Measurements from ENCODE around the gene ENDOD1. TPM values are rescaled to one million over a fixed set of nuclear protein-coding genes. Genes with fewer than 3 reads are reported as not detected.
"Not testable (repeated sequence)": the region's sequence is repeated elsewhere in the genome, so short reads cannot be mapped to it uniquely, and the experiment has no call there.

The ENDOD1 gene, protein sequence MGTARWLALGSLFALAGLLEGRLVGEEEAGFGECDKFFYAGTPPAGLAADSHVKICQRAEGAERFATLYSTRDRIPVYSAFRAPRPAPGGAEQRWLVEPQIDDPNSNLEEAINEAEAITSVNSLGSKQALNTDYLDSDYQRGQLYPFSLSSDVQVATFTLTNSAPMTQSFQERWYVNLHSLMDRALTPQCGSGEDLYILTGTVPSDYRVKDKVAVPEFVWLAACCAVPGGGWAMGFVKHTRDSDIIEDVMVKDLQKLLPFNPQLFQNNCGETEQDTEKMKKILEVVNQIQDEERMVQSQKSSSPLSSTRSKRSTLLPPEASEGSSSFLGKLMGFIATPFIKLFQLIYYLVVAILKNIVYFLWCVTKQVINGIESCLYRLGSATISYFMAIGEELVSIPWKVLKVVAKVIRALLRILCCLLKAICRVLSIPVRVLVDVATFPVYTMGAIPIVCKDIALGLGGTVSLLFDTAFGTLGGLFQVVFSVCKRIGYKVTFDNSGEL
- 13.3 TPM for total RNA-seq
- long read RNA-seq, full-length matches to known transcripts: 10 of 16 reads
- long read RNA-seq, partial matches to known transcripts: 6 of 16 reads
- long read RNA-seq, other reads (novel, unspliced or antisense): 0 of 16 reads

DNA sequence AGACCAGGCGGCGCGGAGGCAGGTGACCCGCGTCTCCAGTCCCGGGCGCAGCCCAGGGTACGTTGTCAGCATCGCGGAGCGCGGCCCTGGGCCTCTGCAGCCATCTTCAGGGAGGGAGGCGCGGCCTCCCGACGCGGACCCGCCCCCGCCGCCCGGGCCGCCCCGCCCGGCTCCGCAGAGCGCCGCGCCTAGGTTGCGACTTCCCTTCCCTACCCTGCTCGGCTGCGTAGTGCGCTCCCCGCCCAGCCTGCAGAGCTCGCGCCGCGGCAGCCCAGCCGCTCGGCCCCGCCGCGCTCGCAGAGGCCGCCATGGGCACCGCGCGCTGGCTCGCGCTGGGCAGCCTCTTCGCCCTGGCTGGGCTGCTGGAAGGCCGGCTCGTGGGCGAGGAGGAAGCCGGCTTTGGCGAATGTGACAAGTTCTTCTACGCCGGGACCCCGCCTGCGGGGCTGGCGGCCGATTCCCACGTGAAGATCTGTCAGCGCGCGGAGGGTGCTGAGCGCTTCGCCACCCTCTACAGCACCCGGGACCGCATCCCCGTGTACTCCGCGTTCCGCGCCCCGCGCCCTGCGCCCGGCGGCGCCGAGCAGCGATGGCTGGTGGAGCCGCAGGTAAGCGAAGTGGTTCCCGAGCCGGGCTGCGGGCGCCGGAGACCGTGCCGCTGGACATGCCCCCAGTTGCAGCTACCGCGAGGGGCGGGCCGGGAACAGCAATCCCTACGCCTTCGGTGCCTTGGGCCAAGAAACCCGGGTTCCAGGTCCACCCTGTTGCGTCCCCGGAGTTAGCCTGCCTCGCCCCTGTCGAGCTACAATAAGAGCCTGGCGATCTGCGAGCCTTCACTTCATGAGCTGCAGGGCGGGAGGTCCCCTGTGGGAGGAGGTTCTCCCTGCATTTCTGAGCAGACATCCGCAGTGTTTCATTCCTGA, at the start of gene ENDOD1:
ENDOD1 (plus strand) TSS at position 227 of the 923 bp plus-strand sequence; CDS start at position 309, 82 bp downstream.
- intact Hi-C loops (cut with DNase I): loop anchor here (5.0 to 10.0 kb wide), 2 partner anchors 62 to 145 kb away; partner anchors contain the start of gene SESN3
- DNase-seq (ENCODE audit: low spot score): peak; percentile 92

DNA sequence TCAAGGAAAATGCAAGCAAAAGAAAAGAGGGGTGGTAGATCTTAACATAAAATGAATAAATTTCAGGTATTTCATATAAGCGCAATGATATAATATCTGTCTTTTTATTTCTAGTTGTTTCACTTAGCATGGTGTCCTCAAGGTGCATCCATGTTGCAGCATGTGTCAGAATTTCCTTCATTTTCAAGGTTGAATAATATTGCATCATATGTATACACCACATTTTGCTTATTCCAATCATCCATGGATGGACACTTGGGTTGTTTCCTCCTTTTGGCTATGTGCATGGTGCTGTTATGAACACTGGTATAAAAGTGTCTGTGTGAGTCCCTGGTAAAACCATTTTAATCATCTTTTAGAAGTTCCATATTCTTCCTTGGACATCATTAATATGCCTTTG, 47.4 kb upstream of the ENDOD1 start:
- no peak for DNase-seq (ENCODE audit: low spot score)
- intact Hi-C loops (cut with DNase I): no loop called here

DNA sequence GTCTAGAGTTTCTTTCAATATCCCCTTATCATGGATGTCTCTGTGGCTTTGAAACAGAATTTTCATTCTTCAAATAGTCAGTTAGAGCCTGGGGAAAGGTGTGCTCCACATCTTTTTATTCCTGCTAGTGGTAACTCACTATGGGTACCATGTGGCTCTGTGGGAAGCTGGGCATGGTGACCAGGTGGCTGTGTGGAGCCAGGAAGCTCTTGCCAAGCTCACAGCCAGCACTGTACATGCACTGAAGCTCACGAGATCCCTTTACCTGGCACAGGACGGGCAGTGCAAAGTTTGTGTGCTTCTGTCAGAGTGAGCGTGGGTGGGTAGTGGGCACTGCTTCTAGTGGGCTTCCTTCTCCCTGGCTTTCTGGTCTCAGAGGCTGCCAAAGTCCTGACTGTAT, 46.7 kb upstream of the ENDOD1 start:
- intact Hi-C loops (cut with DNase I): no loop called here
- no peak for DNase-seq (ENCODE audit: low spot score)

DNA sequence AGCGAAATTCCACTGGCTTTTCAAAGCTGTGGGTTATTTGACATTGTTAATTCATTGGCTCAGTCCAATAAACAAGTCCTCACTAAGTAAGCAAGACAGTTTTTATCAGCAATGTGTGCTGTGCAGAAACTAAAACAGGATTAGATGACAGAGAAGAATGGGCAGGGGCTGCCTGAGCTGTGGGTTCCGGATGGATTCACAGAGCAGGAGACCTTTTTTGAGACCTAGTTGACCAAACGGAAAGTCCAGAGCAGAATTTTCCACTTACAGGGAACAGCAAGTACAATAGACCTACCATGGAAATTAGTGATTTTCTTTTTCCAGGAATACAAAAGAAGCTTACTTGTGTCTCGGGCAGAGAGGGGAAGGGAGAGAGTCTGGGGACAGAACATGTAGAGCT, 45.6 kb upstream of the ENDOD1 start:
- intact Hi-C loops (cut with DNase I): no loop called here
- no peak for DNase-seq (ENCODE audit: low spot score)

DNA sequence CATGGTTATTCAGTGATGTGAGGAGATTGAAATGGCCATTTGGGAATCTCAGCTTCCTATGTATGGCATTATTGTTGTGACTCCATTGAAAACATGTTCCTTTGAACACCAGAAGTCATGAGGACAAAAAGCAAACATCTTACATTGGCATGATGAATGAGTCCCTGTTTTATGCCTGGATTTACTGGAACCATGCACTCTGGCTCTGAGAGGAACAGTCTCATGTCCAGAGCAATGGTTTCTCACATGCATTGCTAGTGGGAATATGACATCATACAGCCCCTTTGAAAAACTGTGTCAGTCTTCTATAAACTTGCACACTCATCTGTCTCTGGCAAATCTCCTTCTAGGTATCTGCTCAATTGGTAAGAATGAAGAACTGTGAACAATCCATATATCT, 43.8 kb upstream of the ENDOD1 start:
- intact Hi-C loops (cut with DNase I): no loop called here
- no peak for DNase-seq (ENCODE audit: low spot score)

DNA sequence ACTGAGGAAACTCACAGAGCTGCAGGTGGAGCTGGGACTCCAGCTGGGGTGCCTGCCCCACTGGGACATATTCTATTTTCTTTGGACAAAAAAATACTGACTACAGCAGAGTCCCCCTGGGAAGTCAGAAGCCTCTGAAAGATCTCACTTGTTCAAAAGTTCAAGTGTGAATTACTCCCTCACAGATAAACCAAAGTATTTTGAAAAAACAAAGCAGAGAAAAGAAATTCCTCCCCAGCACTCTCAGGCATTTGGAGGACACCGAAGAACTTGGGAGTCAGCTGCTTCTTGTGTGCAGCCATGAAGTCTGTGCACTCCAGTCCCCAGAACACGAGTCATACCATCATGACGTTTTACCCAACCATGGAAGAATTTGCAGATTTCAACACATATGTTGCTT, 40.5 kb upstream of the ENDOD1 start, which contains the start of gene KDM4F:
KDM4F (plus strand) TSS at position 301 of the 400 bp plus-strand sequence.
- DNase-seq (ENCODE audit: low spot score); intact Hi-C loops (cut with DNase I): not testable (repeated sequence)

DNA sequence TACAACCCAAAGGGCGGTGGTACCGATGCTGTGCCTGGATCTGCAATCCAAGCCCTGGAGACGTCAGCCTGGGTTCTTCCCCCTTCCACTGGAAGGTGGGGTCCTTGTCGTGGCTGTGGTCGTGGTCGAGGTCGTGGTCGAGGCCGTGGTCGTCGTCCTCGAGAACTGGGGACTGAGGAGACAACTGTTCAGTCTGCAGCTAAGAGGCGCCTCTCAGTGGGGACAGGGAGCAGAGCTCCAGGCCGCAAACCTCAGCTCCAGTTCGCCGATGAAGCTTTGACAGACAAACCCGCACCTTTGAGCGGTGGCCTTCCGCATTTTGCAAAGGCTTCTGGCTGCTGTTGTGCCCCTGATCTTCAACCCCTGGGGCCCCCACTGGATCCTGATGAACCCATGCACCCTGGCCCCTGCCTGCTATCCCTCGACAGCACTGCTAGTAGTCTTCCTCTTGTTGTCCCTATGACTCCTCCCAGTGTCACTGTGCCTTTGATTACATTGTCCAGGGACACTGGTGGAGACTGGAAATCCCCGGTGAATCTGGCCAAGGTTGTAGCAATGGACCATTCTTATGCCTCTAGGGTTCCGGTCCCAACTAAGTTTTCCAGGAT, 38.9 kb upstream of the ENDOD1 start:
- no peak for DNase-seq (ENCODE audit: low spot score)
- intact Hi-C loops (cut with DNase I): no loop called here

DNA sequence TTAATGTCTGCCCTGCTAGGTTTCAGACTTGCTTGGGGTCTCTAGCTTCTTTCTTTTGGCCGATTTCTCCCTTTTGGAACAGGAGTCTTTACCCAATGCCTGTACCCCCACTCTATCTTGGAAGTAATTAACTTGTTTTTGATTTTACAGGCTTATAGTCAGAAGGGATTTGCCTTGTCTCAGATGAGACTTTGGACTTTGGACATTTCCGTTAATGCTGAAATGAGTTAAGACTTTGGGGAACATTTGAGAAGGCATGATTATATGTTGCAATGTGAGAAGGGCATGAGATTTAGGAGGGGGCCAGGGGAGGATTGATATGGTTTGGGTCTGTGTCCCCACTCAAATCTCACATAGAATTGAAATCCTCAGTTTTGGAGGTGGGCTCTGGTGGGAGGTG, 35.3 kb upstream of the ENDOD1 start:
- intact Hi-C loops (cut with DNase I): no loop called here

DNA sequence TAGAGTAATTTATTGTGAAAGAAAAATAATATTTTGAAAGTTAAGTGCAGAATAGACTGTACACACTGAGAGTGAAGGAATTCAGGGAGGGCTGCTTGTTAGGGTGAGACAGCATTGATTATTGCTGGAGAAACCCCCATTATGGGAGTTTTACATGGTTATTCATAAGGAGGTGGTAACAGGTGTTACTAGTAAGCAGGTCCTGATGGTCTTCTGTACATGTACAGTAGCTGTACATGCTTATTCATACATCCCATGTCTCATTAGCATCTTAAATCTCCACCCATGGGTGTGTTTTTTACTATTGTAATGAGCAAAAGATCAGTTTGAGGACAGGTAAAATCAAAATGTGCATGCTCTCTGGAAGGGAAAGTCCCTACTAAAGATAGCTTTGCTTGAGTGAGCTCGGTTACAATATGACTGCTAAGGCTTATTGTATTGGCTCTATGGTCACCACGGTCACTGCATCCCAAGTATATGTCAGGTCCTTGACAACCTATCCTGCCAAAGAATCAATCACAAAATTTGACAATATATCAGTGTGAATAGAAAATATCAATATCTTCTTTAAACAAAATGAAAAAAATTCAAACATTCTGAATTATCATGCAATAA, 34.3 kb upstream of the ENDOD1 start:
- intact Hi-C loops (cut with DNase I): no loop called here
- no peak for DNase-seq (ENCODE audit: low spot score)

More for the DNA sequence above, 35.3 kb upstream of the ENDOD1 start:
- DNase-seq (ENCODE audit: low spot score): no peak

DNA sequence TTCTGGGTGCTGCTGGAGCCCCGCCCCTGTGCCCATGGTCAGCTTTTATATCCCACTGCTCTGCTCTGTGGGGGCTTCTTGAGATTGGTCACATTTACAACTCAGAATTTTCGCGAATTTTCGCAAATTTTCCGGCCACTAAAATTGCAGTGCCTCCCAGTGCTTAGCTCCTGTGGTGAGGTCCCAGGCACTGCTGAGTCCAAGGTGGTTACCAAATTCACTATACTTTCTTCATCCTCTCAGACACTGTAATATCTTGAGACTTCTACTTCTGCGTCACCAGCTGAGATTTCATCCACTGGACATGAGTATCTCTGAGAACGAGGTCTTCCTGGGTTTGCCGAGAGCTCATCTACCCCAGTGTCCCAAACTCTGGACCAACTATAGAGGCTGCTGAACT, 31.7 kb upstream of the ENDOD1 start:
- no peak for DNase-seq (ENCODE audit: low spot score)
- intact Hi-C loops (cut with DNase I): no loop called here

DNA sequence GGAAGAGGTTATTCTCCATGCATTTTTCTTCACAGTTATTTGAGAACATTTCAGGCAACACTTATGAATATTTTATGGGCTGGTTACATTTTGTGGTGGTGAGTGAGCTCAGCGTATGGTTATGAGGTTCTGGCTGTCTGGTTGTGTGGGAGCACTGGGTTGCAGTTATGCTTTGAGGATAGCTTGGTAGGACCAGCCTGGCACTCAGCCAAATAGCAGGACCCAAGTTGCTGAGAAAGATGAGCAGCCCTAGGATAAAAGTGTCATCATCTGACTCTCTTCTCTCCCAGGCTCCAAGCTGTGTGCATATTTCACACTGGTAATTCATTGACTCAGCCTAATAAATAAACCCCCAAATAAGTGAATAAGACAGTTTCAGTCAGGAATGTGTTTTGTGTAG, 31.0 kb upstream of the ENDOD1 start:
- intact Hi-C loops (cut with DNase I): no loop called here
- DNase-seq (ENCODE audit: low spot score): no peak

DNA sequence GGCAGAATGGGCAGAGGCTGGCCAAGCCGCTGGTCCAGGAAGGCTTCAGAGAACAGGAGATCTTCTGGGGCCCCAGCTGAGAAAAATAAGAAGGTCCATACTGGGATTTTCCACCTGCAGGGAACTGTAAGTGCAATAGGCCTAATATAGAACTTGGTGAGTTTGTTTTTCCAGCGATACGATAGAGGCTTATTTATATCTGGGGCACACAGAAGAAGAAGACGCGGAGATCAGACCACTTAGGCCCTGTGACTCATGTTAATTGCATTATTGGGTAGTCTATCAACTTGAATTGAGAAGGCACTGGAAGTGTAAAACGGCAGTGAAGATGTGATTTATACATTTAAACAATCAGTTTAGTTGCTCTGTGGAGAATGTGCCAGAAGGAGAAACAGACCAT, 30.6 kb upstream of the ENDOD1 start:
- DNase-seq (ENCODE audit: low spot score): no peak
- intact Hi-C loops (cut with DNase I): no loop called here

DNA sequence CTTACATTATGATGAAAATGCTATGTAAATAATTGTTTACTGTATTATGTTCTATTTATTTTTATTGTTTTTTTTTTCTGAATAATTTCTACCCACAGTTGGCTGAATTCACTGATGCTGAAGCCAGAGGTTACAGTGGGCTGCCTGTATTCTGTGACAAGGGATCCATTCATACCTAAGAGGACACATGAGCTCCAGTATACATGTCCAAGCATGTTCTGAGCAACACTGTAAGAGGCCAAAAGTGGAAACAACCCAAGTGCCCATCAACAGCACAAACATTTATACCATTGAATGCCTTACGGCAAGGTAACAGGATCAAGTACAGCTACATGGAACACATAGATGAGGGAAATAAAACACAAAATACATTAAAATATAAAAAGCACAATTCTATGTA, 24.3 kb upstream of the ENDOD1 start:
- intact Hi-C loops (cut with DNase I): loop anchor here (5.0 to 10.0 kb wide), 3 partner anchors 91 to 642 kb away; partner anchors contain the start of genes AMOTL1, CWC15 and KDM4D
- no peak for DNase-seq (ENCODE audit: low spot score)

DNA sequence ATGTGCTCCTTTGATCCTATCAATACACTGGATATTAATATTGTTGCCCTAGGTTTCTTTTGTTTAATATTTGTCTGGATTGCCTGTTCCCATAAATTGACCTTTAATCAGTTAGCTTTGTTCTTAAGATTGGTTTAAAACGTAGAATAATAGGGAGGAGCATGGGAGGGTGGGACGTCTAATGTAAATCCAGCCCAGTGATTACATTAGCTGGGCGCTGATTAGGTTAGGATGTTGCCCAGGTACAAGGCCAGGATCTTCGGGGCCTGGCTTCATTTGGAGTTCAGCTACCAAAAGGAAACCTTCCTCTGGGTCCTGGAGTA, 23.0 kb upstream of the ENDOD1 start, which contains the start of gene SRSF8:
SRSF8 (plus strand) TSS at position 204 of the 323 bp plus-strand sequence. CDS start 308 bp downstream, outside the sequence.
- intact Hi-C loops (cut with DNase I): loop anchor here (5.0 to 10.0 kb wide), 3 partner anchors 92 to 641 kb away; partner anchors contain the start of genes AMOTL1, CWC15 and KDM4D

DNA sequence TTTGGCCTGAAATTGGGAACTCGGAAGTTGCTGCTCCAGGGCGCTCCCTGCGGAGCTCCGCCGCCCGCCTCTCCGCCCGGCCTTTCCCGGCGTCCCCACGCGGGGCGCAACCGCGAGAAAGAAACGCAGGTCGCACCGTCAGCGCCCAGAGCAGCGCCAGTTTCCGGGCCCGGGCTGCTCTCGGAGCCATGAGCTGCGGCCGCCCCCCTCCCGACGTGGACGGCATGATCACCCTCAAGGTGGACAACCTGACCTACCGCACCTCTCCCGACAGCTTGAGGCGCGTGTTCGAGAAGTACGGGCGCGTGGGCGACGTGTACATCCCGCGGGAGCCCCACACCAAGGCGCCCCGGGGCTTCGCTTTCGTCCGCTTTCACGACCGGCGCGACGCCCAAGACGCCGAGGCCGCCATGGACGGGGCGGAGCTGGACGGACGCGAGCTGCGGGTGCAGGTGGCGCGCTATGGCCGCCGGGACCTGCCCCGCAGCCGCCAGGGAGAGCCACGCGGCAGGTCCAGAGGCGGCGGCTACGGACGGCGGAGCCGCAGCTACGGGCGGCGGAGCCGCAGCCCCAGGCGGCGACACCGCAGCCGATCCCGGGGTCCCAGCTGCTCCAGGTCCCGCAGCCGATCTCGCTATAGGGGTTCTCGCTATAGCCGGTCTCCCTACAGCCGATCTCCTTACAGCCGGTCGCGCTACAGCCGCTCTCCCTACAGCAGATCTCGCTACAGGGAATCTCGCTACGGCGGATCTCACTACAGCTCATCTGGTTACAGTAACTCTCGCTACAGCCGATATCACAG, 22.4 kb upstream of the ENDOD1 start:
- intact Hi-C loops (cut with DNase I): loop anchor here (5.0 to 10.0 kb wide), 3 partner anchors 92 to 640 kb away; partner anchors contain the start of genes AMOTL1, CWC15 and KDM4D
- DNase-seq (ENCODE audit: low spot score): peak; percentile 90

More for the DNA sequence above, 23.0 kb upstream of the ENDOD1 start, which contains the start of gene SRSF8:
- no peak for DNase-seq (ENCODE audit: low spot score)

DNA sequence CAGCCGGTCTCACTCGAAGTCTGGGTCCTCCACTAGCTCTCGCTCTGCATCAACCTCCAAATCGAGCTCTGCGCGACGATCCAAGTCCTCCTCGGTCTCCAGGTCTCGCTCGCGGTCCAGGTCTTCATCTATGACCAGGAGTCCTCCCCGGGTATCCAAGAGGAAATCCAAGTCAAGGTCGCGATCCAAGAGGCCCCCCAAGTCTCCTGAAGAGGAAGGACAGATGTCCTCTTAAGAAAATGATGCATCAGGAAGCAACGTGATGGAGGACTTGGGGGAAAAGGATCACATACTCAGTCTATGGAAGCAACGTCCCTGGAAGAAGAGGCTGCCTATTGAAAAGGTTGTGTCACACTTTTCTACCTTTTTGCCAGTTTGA, 21.8 kb upstream of the ENDOD1 start:
- intact Hi-C loops (cut with DNase I): loop anchor here (2.0 to 10.0 kb wide), 4 partner anchors 25 to 639 kb away; partner anchors contain the start of genes AMOTL1, CWC15 and KDM4D
- peak; percentile 80 for DNase-seq (ENCODE audit: low spot score)

DNA sequence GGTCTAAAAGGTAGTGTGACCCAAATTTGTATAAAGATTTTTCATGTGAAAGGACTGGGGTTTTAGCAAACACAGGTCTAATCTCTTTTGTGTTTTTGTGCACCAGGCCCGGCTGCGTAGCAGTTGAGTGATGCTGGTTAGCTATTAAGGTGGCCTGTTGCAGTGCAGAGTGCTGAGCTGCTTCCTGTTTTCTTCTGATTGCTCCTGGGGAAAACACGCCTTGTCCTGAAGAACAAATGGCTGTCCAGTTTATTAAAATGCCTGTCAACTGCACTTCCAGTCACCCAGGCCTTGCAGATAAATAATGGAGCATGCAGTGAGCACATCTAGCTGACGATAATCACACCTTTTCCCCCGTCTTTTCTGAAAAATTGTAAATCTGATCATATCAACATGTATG, 21.1 kb upstream of the ENDOD1 start:
- intact Hi-C loops (cut with DNase I): loop anchor here (2.0 to 10.0 kb wide), 4 partner anchors 24 to 639 kb away; partner anchors contain the start of genes AMOTL1, CWC15 and KDM4D
- no peak for DNase-seq (ENCODE audit: low spot score)

DNA sequence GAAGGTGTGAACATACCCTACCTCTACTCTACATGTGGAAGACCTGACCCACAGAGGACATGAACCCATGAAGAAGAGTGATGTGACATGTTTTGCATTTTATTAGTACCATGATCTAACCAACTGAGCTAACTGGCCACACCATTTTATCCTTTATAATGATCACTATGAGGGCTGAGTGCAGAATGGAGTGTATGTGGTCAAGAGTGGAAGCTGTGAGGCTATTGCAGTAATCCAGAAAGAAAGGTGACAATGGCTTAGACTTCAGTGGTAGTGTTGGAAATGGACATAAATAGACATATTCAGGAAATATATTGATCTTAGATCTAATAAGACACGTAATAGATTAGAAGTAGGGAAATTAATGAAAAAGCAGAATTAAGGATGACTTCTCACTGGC, 19.2 kb upstream of the ENDOD1 start:
- intact Hi-C loops (cut with DNase I): no loop called here
- no peak for DNase-seq (ENCODE audit: low spot score)

Measured in cardiac septum (tissue), 1 donor.